ENCODE results near the gene CXCL1.
"Not testable (repeated sequence)": the region's sequence is repeated elsewhere in the genome, so short reads cannot be mapped to it uniquely, and the experiment has no call there.

Gene CXCL1

GRCh38 chr4:73875401-73875800 is 6.2 kb downstream of the CXCL1 start:
- DNase-seq (ENCODE audit: low spot score) = no peak

GRCh38 chr4:73883306-73883705 is 14.1 kb downstream of the CXCL1 start:
- no peak for DNase-seq (ENCODE audit: low spot score)

- no peak for DNase-seq (ENCODE audit: low spot score)
Observed at GRCh38 chr4:73885574-73886267, 16.5 kb downstream of the CXCL1 start.

- DNase-seq (ENCODE audit: low spot score) = no peak
Observed at GRCh38 chr4:73891326-73891725, 22.1 kb downstream of the CXCL1 start.

GRCh38 chr4:73891739-73892405 is 22.7 kb downstream of the CXCL1 start:
- no peak for DNase-seq (ENCODE audit: low spot score)

- no peak for DNase-seq (ENCODE audit: low spot score)
Observed at GRCh38 chr4:73892966-73893365, 23.8 kb downstream of the CXCL1 start.

- DNase-seq (ENCODE audit: low spot score) = no peak
Observed at GRCh38 chr4:73894001-73894400, 24.8 kb downstream of the CXCL1 start.

- DNase-seq (ENCODE audit: low spot score) = no peak
Observed at GRCh38 chr4:73895201-73896175, 26.3 kb downstream of the CXCL1 start.

- no peak for DNase-seq (ENCODE audit: low spot score)
Observed at GRCh38 chr4:73896416-73896815, 27.2 kb downstream of the CXCL1 start.

- DNase-seq (ENCODE audit: low spot score) = no peak
Observed at GRCh38 chr4:73897380-73898136, 28.4 kb downstream of the CXCL1 start.

- not testable (repeated sequence) for DNase-seq (ENCODE audit: low spot score)
Observed at GRCh38 chr4:73899338-73899737, 30.1 kb downstream of the CXCL1 start.

- no peak for DNase-seq (ENCODE audit: low spot score)
Observed at GRCh38 chr4:73901031-73901430, 31.8 kb downstream of the CXCL1 start.

GRCh38 chr4:73902038-73902637 is 32.9 kb downstream of the CXCL1 start:
- no peak for DNase-seq (ENCODE audit: low spot score)

- DNase-seq (ENCODE audit: low spot score) = no peak
Observed at GRCh38 chr4:73902817-73903547, 33.8 kb downstream of the CXCL1 start.

GRCh38 chr4:73904491-73904890 is 35.3 kb downstream of the CXCL1 start:
- DNase-seq (ENCODE audit: low spot score) = no peak

- no peak for DNase-seq (ENCODE audit: low spot score)
Observed at GRCh38 chr4:73908965-73909364, 39.8 kb downstream of the CXCL1 start.

GRCh38 chr4:73911746-73912145 is 42.6 kb downstream of the CXCL1 start:
- DNase-seq (ENCODE audit: low spot score) = no peak

GRCh38 chr4:73912191-73912590 is 43.0 kb downstream of the CXCL1 start:
- DNase-seq (ENCODE audit: low spot score) = no peak

- no peak for DNase-seq (ENCODE audit: low spot score)
Observed at GRCh38 chr4:73914071-73914470, 44.9 kb downstream of the CXCL1 start.

- no peak for DNase-seq (ENCODE audit: low spot score)
Observed at GRCh38 chr4:73916172-73916925, 47.2 kb downstream of the CXCL1 start.
